Fibroblast of upper back skin (primary cell): ENCODE results near the gene SZRD1.

Source experiments
- DNase-seq: peaks from one replicate; pipeline ENCODE4 v3.0.0-alpha.2; 2013

The SZRD1 gene

GRCh38 chr1:16367968-16368890, 1.2 kb downstream of the SZRD1 start:
- DNase-seq: no peak

DNA sequence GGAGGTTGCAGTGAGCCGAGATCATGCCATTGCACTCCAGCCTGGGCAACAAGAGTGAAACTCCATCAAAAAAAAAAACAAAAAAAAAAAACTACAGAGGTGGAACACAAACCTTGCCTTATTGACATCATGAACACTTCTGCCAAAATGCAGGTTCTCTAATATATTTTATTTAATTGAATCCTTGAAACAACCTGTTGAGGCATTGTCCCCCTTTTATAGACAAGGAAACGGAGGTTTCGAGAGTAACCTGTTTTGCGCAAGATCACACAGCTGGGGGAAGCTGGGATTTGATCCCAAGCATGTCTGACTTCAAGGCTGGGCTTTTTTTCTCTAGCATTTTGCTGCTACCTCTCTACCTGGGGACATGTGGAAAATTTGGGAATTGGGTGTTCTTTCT, 2.8 kb downstream of the SZRD1 start:
- no peak for DNase-seq

DNA sequence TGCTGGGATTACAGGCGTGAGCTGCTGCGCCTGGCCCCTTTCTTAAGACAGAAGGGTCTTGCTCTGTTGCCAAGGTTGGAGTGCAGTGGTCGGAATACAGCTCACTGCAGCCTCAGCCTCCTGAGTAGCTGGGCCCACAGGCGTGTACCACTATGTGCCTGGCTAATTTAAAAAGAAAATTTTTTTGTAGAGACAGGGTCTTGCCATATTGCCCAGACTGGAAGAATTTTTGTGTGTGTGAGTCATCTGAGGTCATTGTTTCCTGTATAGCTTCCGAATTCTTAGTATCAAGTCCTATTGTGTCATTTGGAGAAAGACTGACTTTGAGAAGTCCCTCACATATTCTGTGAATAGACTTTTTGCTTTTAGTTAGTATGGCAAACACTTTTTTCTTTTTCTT, 4.7 kb downstream of the SZRD1 start:
- DNase-seq: peak; percentile 68

DNA sequence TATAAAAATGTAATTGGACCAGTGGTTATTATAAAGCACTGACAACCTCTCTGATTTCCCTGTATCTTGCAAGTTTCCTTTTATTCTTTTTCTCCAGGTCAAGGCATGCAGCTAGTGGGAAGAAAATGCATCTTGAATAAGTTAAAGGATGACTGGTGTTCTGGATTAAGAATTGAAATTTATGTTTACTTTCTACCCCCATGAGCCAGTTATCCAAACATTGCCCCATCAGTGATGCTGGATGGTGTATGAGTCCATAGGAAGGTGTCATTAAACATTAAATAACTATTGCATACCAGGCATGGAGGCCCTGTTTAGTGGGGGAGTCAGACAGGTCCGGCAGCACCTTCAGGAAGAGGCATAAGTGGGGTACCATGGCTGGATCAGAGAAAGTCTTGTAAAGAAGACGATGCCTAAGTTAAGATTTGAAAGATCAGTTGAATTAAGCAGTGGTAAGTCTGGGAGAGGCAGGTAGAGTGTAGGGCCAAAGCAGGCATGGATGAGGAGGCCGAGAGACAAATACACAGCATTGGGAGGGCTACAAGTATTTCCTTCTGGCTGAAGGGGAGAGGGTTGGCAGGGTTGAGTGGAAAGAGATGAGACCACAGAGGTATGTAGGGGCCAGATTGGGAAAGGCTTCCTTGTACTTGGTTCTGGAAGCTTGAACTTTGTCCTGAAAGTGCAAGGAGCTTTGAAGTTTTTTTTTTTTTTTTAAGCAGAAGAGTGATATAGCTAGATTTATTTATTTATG, 5.7 kb downstream of the SZRD1 start:
- no peak for DNase-seq

DNA sequence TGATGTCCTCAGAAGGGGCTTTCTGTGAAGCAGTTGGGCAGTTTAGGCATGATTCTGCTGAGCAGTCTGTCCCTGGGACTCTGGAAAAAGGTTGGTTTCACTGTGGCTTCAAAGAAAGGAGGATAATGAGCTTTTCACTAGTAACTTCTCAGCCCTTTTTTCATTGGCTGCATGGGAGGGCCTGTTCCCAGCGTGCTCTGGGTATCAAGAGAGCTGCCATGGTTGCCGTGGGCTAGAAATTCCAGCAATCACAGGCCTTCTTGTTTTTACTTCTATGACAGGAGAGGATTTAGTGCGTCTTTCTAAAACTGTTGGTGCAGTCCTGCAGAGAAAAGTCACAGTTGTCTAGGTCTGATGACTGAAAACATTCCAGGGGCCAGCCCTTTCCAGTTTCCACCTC, 7.2 kb downstream of the SZRD1 start:
- no peak for DNase-seq

- DNase-seq: peak; percentile 72
These were observed 8.7 kb downstream of the SZRD1 start for GRCh38 chr1:16375521-16376340.

- DNase-seq: no peak
These were observed 9.9 kb downstream of the SZRD1 start for GRCh38 chr1:16376971-16377370.

DNA sequence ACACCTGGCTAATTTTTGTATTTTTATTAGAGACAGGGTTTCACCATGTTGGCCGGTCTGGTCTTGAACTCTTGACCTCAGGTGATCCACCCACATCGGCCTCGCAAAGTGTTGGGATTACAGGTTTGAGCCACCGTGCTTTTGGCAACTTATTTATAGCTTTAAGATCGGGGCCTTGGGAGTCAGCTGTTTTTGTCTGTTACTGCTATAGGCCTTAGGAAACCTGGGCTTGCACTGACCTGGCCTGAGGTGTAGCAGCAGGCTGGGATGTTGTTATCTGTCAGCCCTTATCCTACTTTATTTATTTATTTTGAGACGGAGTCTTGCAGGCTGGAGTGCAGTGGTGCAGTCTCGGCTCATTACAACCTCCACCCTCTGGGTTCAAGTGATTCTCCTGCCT, 11.4 kb downstream of the SZRD1 start:
- DNase-seq: no peak

- no peak for DNase-seq
These were observed 13.8 kb downstream of the SZRD1 start for GRCh38 chr1:16380868-16381267.

DNA sequence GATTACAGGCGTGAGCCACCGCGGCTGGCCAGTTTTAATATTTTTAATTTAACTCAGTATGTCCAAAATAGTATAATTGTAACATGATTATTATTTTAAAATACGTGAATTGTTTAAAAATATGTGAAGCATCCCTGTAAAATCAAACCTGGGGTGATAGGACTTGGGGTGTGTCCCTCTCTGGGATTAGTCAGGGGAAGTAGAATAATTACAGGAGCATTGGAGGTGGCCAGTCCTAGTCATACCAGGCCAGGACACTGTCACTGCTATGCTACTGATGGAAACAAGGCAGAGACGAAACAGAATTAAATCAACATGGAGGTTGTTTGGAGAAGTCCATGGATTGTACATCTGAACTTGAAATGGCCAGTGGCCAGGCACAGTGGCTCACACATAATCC, 16.8 kb downstream of the SZRD1 start:
- DNase-seq: no peak

DNA sequence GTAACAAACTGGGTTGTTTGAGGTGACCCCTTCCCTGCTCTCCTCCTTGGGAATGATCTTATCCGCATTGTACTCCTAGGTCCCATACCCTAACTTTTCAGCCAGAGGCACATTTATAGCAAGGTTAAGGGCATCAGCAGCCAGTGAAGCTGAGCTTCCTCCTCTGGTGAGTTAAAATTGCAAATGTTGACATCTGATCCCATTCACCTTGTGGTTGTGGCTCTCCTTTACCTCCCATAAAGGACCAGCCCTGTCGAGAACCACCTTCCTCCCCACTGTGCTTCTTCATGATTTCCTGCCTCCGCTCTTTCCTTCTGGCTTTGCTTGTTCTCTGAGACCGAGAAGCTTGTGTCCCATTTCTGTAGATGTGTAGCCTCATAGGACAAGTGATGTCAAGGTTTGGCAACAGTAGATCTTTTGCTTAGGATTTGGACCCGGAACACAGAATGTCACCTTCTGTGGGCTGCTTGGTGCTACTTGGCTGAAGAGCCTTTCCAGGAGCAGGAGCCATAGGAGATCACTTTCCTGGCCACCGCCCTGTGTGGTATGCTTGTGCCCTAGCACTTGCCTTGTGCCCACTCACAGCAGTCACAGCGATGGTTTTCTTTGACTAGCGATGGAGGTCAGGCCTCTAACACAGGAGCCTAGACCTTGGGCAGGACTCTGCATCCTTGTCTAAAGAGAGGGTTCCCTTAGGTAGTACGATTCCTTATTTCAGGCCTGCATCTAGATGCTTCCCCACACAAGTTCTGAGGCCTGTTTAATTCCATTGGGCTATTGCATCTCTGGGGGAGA, 18.8 kb downstream of the SZRD1 start:
- DNase-seq: no peak

DNA sequence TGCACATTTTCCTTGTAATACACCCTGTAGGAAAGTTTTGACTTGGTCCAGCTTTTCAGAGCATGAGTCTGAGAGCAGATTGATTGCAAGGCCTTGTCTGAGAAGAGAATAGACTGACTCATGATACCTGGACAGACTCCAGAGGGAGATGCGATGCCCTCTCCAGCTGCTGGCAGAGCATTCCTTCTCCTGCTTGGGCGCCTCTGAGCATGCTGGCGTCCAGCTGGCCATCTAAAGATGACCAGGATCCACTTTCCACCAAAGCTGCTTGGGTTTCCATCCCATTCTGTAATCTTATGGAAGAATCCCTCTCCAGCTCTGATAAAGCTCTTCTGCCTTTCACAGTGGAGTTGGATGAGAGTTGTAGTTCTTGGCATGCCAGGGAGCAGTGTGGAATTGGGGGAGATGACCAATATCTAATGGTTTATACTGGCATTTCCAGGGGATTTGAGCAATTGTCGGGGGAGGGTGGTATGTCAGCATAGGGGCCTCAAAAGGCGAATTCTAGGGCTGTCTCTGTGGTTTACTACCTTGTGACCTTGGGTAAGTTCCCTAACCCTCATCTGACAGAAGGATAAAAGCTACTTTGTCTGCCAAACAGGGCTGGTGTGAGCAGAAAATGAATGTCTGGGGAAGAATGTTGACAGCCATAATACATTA, 19.5 kb downstream of the SZRD1 start:
- peak; percentile 76 for DNase-seq

DNA sequence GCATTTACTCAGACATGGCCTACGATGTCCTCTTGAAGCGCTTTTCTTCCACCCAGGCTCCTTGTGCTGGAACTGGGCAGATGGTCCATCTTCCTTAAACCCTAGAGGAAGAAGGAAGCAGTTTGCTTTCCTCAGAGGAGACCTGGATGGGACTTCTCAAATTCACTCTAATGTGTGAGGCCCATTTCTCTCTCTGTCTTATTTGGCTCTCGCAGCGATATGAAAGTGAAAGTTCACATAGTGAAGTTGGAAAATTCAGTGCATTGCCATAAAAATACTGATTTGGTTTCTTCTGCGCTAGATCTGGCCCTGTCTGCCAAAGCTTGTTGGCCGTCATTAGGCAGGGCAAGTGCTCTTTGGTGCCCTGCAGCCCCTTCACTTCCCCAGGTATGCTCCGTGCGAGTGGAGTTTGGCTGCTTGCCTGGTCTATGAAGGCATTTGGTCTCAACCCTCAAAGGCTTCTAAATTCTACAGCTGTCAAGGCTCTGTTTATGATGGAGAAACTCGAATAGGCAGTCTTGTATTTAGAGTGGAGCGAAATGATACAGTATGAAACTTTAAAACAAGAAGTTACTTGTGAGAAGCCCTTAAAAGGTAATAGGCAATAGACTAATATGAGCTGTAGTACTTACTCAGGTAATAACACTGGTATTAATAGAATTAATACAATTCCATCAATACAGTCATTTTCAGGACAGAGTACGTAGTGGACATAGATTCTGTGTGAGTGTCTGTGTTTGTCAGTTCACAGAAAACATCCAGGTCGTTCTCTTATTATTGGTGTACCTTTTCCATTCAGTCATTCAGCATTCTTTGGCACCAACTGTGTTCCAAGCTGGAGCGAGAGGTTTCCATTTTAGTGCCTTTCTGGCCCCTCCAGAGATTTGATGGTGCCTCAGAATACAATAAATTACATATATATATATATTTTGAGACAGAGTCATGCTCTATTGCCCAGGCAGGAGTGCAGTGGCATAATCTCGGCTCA, 20.5 kb downstream of the SZRD1 start:
- no peak for DNase-seq

- DNase-seq: no peak
These were observed 24.4 kb downstream of the SZRD1 start for GRCh38 chr1:16391411-16391810.

- no peak for DNase-seq
These were observed 25.9 kb downstream of the SZRD1 start for GRCh38 chr1:16392740-16393569.

- DNase-seq: no peak
These were observed 26.8 kb downstream of the SZRD1 start for GRCh38 chr1:16393570-16394521.

DNA sequence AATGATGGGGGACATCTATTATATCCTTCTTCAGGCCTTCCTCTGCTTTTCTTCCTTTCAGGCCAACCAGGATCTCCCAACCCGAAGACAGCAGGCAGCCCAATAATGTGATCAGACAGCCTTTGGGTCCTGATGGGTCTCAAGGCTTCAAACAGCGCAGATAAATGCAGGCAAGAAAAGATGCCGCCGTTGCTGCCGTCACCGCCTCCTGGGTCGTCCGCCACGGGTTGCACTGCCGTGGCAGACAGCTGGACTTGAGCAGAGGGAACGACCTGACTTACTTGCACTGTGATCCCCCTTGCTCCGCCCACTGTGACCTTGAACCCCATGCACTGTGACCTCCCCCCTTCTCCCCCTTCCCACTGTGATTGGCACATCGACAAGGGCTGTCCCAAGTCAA, 27.9 kb downstream of the SZRD1 start:
- DNase-seq: no peak

DNA sequence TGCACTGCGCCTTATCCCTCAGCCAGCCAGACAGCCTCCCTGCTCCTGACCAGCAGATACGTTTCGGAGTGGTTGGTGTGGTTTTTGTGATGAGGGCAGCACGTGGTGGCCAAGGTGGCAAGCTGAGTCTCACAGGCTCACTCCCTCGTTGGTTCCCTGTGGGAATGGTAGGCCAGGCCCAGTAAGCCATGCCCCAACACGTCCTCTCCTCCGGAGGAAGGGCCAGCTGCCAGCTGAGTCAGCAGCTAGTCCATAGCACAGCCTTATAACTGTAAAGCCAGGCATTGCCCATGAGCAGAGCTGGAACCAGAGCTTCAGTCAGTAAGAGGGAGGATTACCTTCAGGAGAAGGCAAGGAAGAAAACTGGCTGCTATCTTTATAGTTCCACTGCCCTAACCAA, 29.5 kb downstream of the SZRD1 start:
- peak; percentile 73 for DNase-seq
